HuH-7.5 (cell line): Measurements from ENCODE around the gene DNAAF5.

Experiments used
- DNase-seq: peaks from one replicate; pipeline ENCODE4 v3.0.0; 2011; ENCODE audit warnings: low spot score

The DNAAF5 gene

GRCh38 chr7:726084-726853, at the start of gene DNAAF5:
TSS of gene DNAAF5 (plus strand) at chr7:726699. CDS start at chr7:726721, 22 bp downstream.
- DNase-seq = peak; percentile 97

GRCh38 chr7:676972-677385, 49.5 kb upstream of the DNAAF5 start:
- no peak for DNase-seq

DNA sequence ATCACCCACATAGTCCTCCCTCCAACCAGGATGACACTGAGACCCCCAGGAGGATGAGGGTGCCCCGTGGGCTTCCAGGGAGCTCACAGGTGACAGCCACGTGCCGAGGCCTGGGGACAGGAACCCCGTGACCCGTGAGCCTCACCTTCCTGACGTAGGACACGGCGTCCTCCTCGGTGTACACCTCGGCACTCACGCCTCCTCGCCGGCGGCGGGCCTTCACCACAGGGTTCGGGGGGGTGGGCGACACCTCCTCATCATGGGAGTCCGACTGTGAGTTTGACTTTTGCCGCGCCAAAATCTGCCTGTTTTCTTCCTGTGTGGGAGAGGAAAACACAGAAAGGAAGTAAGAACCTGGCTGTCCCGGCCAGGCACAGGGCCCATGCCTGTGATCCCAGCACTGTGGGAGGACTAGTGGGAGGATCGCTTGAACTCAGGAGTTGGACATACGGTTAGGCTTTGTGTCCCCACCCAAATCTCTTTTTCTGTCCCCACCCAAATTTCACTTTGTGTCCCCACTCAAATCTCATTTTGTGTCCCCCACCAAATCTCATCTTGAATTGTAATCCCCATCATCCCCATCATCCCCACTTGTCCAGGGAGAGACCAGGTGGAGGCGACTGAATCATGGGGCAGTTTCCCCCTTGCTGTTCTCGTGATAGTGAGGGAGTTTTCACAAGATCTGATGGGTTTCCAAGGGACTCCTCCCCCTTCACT, 45.9 kb upstream of the DNAAF5 start:
- DNase-seq = no peak

GRCh38 chr7:681551-682307, 44.8 kb upstream of the DNAAF5 start:
- DNase-seq = no peak

GRCh38 chr7:682810-683209, 43.7 kb upstream of the DNAAF5 start:
- DNase-seq = no peak

- DNase-seq = no peak
These were observed 42.8 kb upstream of the DNAAF5 start for GRCh38 chr7:683526-684205.

GRCh38 chr7:684416-684815, 42.1 kb upstream of the DNAAF5 start:
- DNase-seq = no peak

DNA sequence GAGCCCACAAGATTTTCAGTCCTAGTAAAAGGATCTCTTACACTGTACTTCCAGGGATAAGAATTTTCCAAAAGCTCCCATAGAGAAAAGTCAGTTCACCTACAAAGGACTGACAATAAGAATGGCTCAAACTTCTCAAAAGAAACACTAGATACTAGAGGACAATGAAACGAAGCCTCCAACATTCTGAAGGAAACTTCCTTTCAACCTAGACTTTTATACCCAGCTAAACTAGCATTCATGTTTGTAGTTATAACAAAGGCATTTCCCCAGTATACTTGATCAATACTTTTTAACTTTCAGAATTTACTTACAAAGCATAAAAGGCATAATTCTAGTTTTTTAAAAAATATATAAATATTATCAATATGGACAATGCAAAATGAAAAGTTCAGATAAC, 41.0 kb upstream of the DNAAF5 start:
- DNase-seq = no peak

- no peak for DNase-seq
These were observed 35.8 kb upstream of the DNAAF5 start for GRCh38 chr7:690478-691360.

GRCh38 chr7:691361-692045, 35.0 kb upstream of the DNAAF5 start:
- DNase-seq = no peak

DNA sequence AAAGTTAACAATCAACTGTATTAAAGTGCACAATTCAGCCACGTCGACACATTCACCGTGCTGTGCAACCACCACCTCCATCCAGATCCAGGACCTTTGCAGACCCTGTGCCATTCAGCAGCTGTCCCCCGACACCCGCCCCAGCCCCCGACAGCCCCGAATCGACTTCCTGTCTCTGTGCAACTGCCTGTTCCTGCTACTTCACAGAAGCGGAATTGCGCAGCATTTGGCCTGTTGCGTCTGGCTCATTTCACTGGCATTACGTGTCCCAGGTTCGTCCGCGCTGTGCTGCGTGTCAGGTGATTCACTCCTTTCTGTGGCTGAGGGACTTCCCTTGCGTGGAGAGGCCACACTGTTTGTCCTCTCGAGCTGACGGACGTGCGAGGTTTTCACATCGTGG, 33.2 kb upstream of the DNAAF5 start:
- DNase-seq = no peak

DNA sequence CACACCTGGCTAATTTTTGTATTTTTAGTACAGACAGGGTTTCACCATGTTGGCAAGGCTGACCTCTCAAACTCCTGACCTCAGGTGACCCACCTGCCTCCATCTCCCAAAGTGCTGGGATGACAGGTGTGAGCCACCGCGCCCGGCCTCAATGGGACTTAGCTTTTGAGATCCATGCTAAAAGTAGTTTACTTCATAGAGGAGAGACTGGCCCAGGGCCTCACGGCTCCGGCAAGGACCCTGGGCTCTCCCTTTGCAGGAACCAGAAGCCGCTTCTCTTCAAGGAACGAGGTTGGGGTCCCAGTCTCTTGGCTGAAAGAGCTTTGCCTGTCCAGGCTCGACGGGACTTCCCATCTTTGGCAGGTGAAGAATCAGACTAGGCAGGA, 30.1 kb upstream of the DNAAF5 start:
- DNase-seq = no peak

DNA sequence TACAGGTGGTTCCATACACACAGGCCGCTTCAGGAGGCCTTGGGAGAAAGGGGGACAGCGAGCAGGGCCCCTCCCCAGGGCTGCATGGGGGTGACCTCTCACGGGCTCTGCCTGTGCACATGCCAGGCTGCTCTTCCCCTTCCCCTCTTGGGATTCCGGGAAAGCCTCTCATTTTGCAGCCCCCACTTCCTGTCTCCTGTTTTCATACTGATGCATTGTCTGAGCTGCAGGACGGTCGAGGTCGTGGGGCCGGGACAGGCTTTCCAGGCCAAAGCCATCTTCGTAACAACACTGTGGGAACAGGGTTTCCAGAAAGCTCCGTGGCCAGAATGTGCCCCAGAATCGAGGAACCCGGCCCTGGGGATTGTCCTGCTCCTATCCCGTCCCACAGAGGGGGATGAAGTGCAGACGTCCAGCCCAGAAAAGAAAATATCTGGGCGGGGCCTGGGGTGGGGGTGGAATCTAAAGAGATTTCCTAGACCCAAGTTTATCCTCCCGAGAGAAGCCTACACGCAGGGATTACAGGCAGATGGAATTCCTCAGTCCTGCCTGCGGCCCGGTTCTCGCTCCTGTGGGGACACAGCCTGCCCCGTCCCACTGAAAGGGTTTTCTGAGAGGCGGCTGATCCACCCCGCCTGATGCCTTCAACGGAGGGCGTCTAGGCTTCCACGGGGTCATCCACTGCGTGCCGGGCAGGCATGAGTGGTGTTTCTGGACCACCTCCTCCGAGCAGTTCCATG, 29.5 kb upstream of the DNAAF5 start:
- no peak for DNase-seq

GRCh38 chr7:698515-699475, 27.7 kb upstream of the DNAAF5 start:
- no peak for DNase-seq

DNA sequence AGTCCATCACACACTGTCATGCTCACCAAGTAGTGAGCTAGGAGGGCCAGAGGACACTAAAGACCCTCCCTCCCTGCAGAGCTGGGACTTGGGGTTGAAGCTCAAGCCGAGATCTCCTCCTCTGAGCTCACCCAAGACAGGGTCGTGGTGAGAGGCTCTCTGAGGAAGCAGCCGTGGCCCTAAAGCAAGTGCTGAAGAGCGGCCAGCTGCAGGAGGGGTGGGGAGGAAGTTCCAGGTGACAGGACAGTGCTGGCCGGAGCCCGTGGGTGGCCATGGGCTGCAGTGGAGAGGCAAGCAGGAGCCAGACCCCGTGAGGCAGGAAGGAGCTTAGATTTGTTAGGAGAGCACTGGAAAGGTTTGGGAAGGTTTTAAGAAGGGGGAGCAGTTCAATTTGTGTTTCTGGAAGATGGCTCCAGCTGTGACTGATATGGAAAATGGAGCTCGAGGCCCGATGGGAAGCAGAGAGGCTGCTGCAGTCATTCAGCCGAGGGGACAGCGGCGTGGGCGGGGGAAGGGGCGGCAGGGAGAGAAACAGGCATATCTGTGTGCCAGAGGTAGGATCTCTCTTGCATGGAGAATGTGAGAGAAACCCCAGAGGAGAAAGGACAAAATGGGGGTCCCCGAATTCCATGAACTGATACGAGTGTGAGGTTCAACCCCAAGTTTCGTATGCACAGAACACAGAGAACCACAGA, 26.9 kb upstream of the DNAAF5 start:
- no peak for DNase-seq

- DNase-seq = no peak
These were observed 25.3 kb upstream of the DNAAF5 start for GRCh38 chr7:701086-701671.

- no peak for DNase-seq
These were observed 23.4 kb upstream of the DNAAF5 start for GRCh38 chr7:703049-703448.

DNA sequence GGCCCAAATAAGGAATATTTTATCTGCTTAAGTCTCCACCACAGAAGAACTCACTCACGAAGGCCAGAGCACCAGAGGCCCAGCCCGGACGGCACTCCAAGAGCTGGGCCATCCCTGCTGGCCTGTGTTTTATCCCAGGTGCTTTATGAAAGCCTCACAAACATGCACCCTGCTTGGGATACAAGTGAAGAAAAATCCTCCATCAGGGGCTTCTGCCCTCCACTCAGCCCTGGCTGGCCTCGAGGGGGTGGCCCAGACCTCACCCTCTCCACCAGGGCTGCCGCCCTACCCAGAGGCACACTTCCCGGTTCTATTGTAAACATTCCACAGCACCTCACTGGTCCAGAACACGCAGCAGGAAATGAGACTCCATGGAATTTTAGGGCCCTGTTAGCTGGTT, 19.8 kb upstream of the DNAAF5 start:
- no peak for DNase-seq
